ENCODE measurements around the gene IZUMO4. TPM values are rescaled to one million over a fixed set of nuclear protein-coding genes. Genes with fewer than 3 reads are reported as not detected.

Gene IZUMO4
- polyA plus RNA-seq, 1 donor (not counting 4 experiments of a cell fraction or from before 2014, with no cell fraction given), result 6.7 TPM

- H3K9me3 ChIP-seq (ENCODE audit: control insufficient read depth, low read depth, low read length), result no peaks in the 10 kb centered on the region
- FAIRE-seq (no peak), DNase-seq (ENCODE audit: low read depth, low spot score) (no peak)
- H2AFZ ChIP-seq (ENCODE audit: control insufficient read depth, low read length), result no peak overlapping the region
- dilution Hi-C loops (cut with MboI; ENCODE audit: extremely low pct_ligation_motif_present, low sequenced_read_pairs), result no loop called here
- no peak overlapping the region for H3K9ac ChIP-seq (ENCODE audit: control insufficient read depth, extremely low read depth, insufficient read depth, low read length)
- H3K79me2 ChIP-seq (ENCODE audit: control insufficient read depth, insufficient read depth, low read length), result peaks cover 22% of the 10 kb centered on the region
- H3K4me2 ChIP-seq (ENCODE audit: control insufficient read depth, extremely low read depth, insufficient read depth, low read depth, low read length), result no peak overlapping the region
- no peak overlapping the region for H3K4me3 ChIP-seq (ENCODE audit: control insufficient read depth in 2 of 3, extremely low read depth in 1 of 3, insufficient read depth in 2 of 3, low read depth in 1 of 3, low read length in 3 of 3)
- TF ChIP-seq CTCF (optimal IDR thresholded peaks at IDR 0.05 in 1 of 3, IDR thresholded peaks at IDR 0.05 in 1 of 3, conservative IDR thresholded peaks at IDR 0.05 in 1 of 3; ENCODE audit: extremely low read depth in 1 of 3, insufficient read depth in 2 of 3, low read length in 3 of 3) (no peak), EZH2 (IDR thresholded peaks at IDR 0.05; ENCODE audit: low read length) (no peak)
- no peaks in the 10 kb centered on the region for H3K27me3 ChIP-seq (ENCODE audit: control insufficient read depth, extremely low read depth, insufficient read depth, low read length)
- no peaks in the 10 kb centered on the region for H3K9me1 ChIP-seq (ENCODE audit: control insufficient read depth, extremely low read depth, insufficient read depth, low read length)
- peaks cover 22 to 31% of the 10 kb centered on the region in 2 experiments for H3K36me3 ChIP-seq (ENCODE audit: control insufficient read depth in 2 of 2, extremely low read depth in 1 of 2, insufficient read depth in 2 of 2, low read length in 2 of 2)
- no peaks in the 10 kb centered on the region for H3K4me1 ChIP-seq (ENCODE audit: control insufficient read depth, extremely low read depth, insufficient read depth, low read length)
- peaks cover 10% of the 10 kb centered on the region for H4K20me1 ChIP-seq (ENCODE audit: control insufficient read depth, extremely low read depth, insufficient read depth, low read length)
- no peak overlapping the region for H3K27ac ChIP-seq (ENCODE audit: control insufficient read depth, insufficient read depth, low read length)
Observed at GRCh38 chr19:2100719-2101061, 4.0 kb downstream of the IZUMO4 start.

- Histone ChIP-seq H3K9me3 (ENCODE audit: control insufficient read depth, low read depth, low read length) (no peaks in the 10 kb centered on the region), H3K4me3 (ENCODE audit: control insufficient read depth in 2 of 3, extremely low read depth in 1 of 3, insufficient read depth in 2 of 3, low read depth in 1 of 3, low read length in 3 of 3) (no peak overlapping the region), H3K9me1 (ENCODE audit: control insufficient read depth, extremely low read depth, insufficient read depth, low read length) (no peaks in the 10 kb centered on the region), H3K36me3 (ENCODE audit: control insufficient read depth in 2 of 2, extremely low read depth in 1 of 2, insufficient read depth in 2 of 2, low read length in 2 of 2) (peaks cover 25 to 36% of the 10 kb centered on the region in 2 experiments), H3K27me3 (ENCODE audit: control insufficient read depth, extremely low read depth, insufficient read depth, low read length) (no peaks in the 10 kb centered on the region), H3K4me2 (ENCODE audit: control insufficient read depth, extremely low read depth, insufficient read depth, low read depth, low read length) (no peak overlapping the region), H4K20me1 (ENCODE audit: control insufficient read depth, extremely low read depth, insufficient read depth, low read length) (peaks cover 10% of the 10 kb centered on the region), H3K9ac (ENCODE audit: control insufficient read depth, extremely low read depth, insufficient read depth, low read length) (no peak overlapping the region), H2AFZ (ENCODE audit: control insufficient read depth, low read length) (no peak overlapping the region), H3K4me1 (ENCODE audit: control insufficient read depth, extremely low read depth, insufficient read depth, low read length) (no peaks in the 10 kb centered on the region), H3K27ac (ENCODE audit: control insufficient read depth, insufficient read depth, low read length) (no peak overlapping the region), H3K79me2 (ENCODE audit: control insufficient read depth, insufficient read depth, low read length) (peaks cover 20% of the 10 kb centered on the region)
- FAIRE-seq (no peak), DNase-seq (ENCODE audit: low read depth, low spot score) (no peak)
- TF ChIP-seq EZH2 (IDR thresholded peaks at IDR 0.05; ENCODE audit: low read length) (no peak), CTCF (optimal IDR thresholded peaks at IDR 0.05 in 1 of 3, IDR thresholded peaks at IDR 0.05 in 1 of 3, conservative IDR thresholded peaks at IDR 0.05 in 1 of 3; ENCODE audit: extremely low read depth in 1 of 3, insufficient read depth in 2 of 3, low read length in 3 of 3) (no peak)
- dilution Hi-C loops (cut with MboI; ENCODE audit: extremely low pct_ligation_motif_present, low sequenced_read_pairs), result no loop called here
Observed at GRCh38 chr19:2101417-2102335, 5.0 kb downstream of the IZUMO4 start.

Measured in keratinocyte (primary cell).